Astrocyte of the spinal cord (primary cell): ENCODE measurements around the gene SARS2.

ENCODE experiments used
- DNase-seq: peaks from one replicate; pipeline ENCODE4 v3.0.0; 2011; ENCODE audit warnings: low read depth, low spot score
- H3K4me3 ChIP-seq: 2 replicates; pipeline ENCODE4 v1.5.1; 2011; ENCODE audit warnings: low read depth, mild to moderate bottlenecking, low read length, moderate library complexity
- CTCF ChIP-seq: IDR thresholded peaks from 2 replicates; pipeline ENCODE4 v1.5.1; 2012; ENCODE audit warnings: low read depth, mild to moderate bottlenecking, low read length, inconsistent platforms
- in situ Hi-C: cut with HindIII; loops from 2 replicates; pipeline ENCODE4 v1.10.0; 2017; ENCODE audit warnings: low sequenced_read_pairs

The SARS2 gene

GRCh38 chr19:38929929-38930775 lies at the start of gene SARS2:
Gene SARS2 (minus strand): TSS chr19:38930763. CDS start chr19:38930736, 27 bp downstream.
- in situ Hi-C loops, result no loop called here
- DNase-seq, result peak; percentile 96
- peak; percentile 97 for TF ChIP-seq CTCF

GRCh38 chr19:38979812-38980211 lies 49.2 kb upstream of the SARS2 start:
- no peak for DNase-seq
- in situ Hi-C loops, result no loop called here
- no peak overlapping the region for H3K4me3 ChIP-seq
- no peak for TF ChIP-seq CTCF

More at GRCh38 chr19:38929929-38930775, at the start of gene SARS2:
- peak within 1 kb of the TSS; percentile 95 for H3K4me3 ChIP-seq

- H3K4me3 ChIP-seq, result no peak overlapping the region
- in situ Hi-C loops, result no loop called here
- TF ChIP-seq CTCF, result no peak
- DNase-seq, result no peak
These were observed 47.7 kb upstream of the SARS2 start for GRCh38 chr19:38978326-38978689.

- H3K4me3 ChIP-seq, result no peak overlapping the region
- no peak for TF ChIP-seq CTCF
- no peak for DNase-seq
- in situ Hi-C loops, result no loop called here
These were observed 47.1 kb upstream of the SARS2 start for GRCh38 chr19:38977445-38978325.

GRCh38 chr19:38975861-38976271 lies 45.3 kb upstream of the SARS2 start:
- no peak for TF ChIP-seq CTCF
- peak overlapping the region; percentile 61 for H3K4me3 ChIP-seq
- peak; percentile 45 for DNase-seq
- in situ Hi-C loops, result no loop called here

- in situ Hi-C loops, result no loop called here
- peak; percentile 54 for DNase-seq
These were observed 44.8 kb upstream of the SARS2 start, which contains the start of gene FBXO17 for GRCh38 chr19:38975214-38975860. Gene FBXO17 (minus strand): TSS chr19:38975742. CDS start chr19:38950319, 25,423 bp downstream.

More at GRCh38 chr19:38975214-38975860, 44.8 kb upstream of the SARS2 start, which contains the start of gene FBXO17:
- peak within 1 kb of the TSS; percentile 61 for H3K4me3 ChIP-seq
- TF ChIP-seq CTCF, result no peak
